Keratinocyte (primary cell): Measurements from ENCODE around the gene PNCK. TPM values are rescaled to one million over a fixed set of nuclear protein-coding genes. Genes with fewer than 3 reads are reported as not detected.

Source experiments
- DNase-seq: peaks from one replicate; pipeline ENCODE4 v3.0.0-alpha.2; 2011; ENCODE audit warnings: low read depth, missing footprints, low spot score
- FAIRE-seq: peaks from 2 replicates; lab custom pipeline; 2011; peaks lifted over from hg19 to GRCh38; lab: Jason Lieb, UNC
- H2AFZ ChIP-seq: 2 replicates; pipeline ENCODE4 v1.6.0; 2012; ENCODE audit warnings: low read length, control low read depth, inconsistent platforms; ENCODE audit not compliant: control insufficient read depth
- H3K27ac ChIP-seq: 2 replicates; pipeline ENCODE4 v1.5.1; 2011; ENCODE audit warnings: low read length; ENCODE audit not compliant: control insufficient read depth, insufficient read depth
- H3K27me3 ChIP-seq: 3 replicates; pipeline ENCODE4 v1.6.0; 2011; ENCODE audit warnings: low read length; ENCODE audit not compliant: control insufficient read depth, insufficient read depth; ENCODE audit errors: extremely low read depth
- H3K36me3 ChIP-seq, 2 experiments: 2 replicates in 1 of 2; 3 replicates in 1 of 2; pipeline ENCODE4 v1.5.1; 2011; ENCODE audit warnings: low read length in 2 of 2, mild to moderate bottlenecking in 1 of 2; ENCODE audit not compliant: control insufficient read depth in 2 of 2, insufficient read depth in 2 of 2; ENCODE audit errors: extremely low read depth in 1 of 2
- H3K4me1 ChIP-seq: 3 replicates; pipeline ENCODE4 v1.5.1; 2011; ENCODE audit warnings: low read length; ENCODE audit not compliant: control insufficient read depth, insufficient read depth; ENCODE audit errors: extremely low read depth
- H3K4me2 ChIP-seq: 3 replicates; pipeline ENCODE4 v1.6.0; 2011; ENCODE audit warnings: low read depth, low read length; ENCODE audit not compliant: control insufficient read depth, insufficient read depth; ENCODE audit errors: extremely low read depth
- H3K4me3 ChIP-seq, 3 experiments: fragments of 200-600 bp in 1 of 3; sonication (generic) in 1 of 3; 2 replicates in 2 of 3; 3 replicates in 1 of 3; pipeline ENCODE4 v1.5.1; 2011 to 2016; ENCODE audit warnings: low read length in 3 of 3, mild to moderate bottlenecking in 3 of 3, control low read depth in 2 of 3, inconsistent platforms in 1 of 3, low read depth in 1 of 3, mixed read lengths in 1 of 3, mixed run types in 1 of 3, moderate library complexity in 1 of 3; ENCODE audit not compliant: control insufficient read depth in 2 of 3, insufficient read depth in 2 of 3; ENCODE audit errors: extremely low read depth in 1 of 3
- H3K79me2 ChIP-seq: 2 replicates; pipeline ENCODE4 v1.6.0; 2012; ENCODE audit warnings: low read length; ENCODE audit not compliant: control insufficient read depth, insufficient read depth
- H3K9ac ChIP-seq: 3 replicates; pipeline ENCODE4 v1.6.0; 2011; ENCODE audit warnings: low read length; ENCODE audit not compliant: control insufficient read depth, insufficient read depth; ENCODE audit errors: extremely low read depth
- H3K9me1 ChIP-seq: 3 replicates; pipeline ENCODE4 v1.6.0; 2011; ENCODE audit warnings: low read length; ENCODE audit not compliant: control insufficient read depth, insufficient read depth; ENCODE audit errors: extremely low read depth
- H3K9me3 ChIP-seq: 2 replicates; pipeline ENCODE4 v1.5.1; 2012; ENCODE audit warnings: low read depth, low read length; ENCODE audit not compliant: control insufficient read depth
- H4K20me1 ChIP-seq: 3 replicates; pipeline ENCODE4 v1.6.0; 2011; ENCODE audit warnings: low read length; ENCODE audit not compliant: control insufficient read depth, insufficient read depth; ENCODE audit errors: extremely low read depth
- CTCF ChIP-seq, 3 experiments: IDR thresholded peaks in 1 of 3; conservative IDR thresholded peaks in 1 of 3; optimal IDR thresholded peaks in 1 of 3; 2 replicates in 2 of 3; 3 replicates in 1 of 3; pipeline versions ENCODE3 to v1.5.1; 2011; ENCODE audit warnings: low read length in 3 of 3, mild to moderate bottlenecking in 3 of 3, moderate library complexity in 2 of 3, control low read depth in 1 of 3, inconsistent platforms in 1 of 3; ENCODE audit not compliant: insufficient read depth in 2 of 3; ENCODE audit errors: extremely low read depth in 1 of 3
- EZH2 ChIP-seq: IDR thresholded peaks from one replicate; pipeline ENCODE4 v1.6.1; 2012; ENCODE audit warnings: inconsistent platforms, mild to moderate bottlenecking, low read length, moderate library complexity
- dilution Hi-C: fragments of 300-500 bp; cut with MboI; formaldehyde crosslinking; loops from one replicate; pipeline ENCODE4 v1.7.0; 2020; ENCODE audit warnings: low sequenced_read_pairs; ENCODE audit not compliant: extremely low pct_ligation_motif_present
- polyA plus RNA-seq, 5 experiments: library from polyadenylated mRNA; depleted of rRNA in 3 of 5; stranded (reverse) in 3 of 5; stranded (forward) in 1 of 5; unstranded in 1 of 5; fragments of >200 nt; gene quantifications; 1 replicate in 1 of 5; 2 replicates in 3 of 5; 3 replicates in 1 of 5; pipeline versions ENCODE4 v1.2.1 to v1.2.3, GENCODE V29; 2011 to 2012; ENCODE audit warnings: missing spikeins in 2 of 5, low read depth in 1 of 5, low replicate concordance in 1 of 5

PNCK gene
- polyA plus RNA-seq, 1 donor (not counting 4 experiments of a cell fraction or from before 2014, with no cell fraction given): 0.24 TPM

DNA sequence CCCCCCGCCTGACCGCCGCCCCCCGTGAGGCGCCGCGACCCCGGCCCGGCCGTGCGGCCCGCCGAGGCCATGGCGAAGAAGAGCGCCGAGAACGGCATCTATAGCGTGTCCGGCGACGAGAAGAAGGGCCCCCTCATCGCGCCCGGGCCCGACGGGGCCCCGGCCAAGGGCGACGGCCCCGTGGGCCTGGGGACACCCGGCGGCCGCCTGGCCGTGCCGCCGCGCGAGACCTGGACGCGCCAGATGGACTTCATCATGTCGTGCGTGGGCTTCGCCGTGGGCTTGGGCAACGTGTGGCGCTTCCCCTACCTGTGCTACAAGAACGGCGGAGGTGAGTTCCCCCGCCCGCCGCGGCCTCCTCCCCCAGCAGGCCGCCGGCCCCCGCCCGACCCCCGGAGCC is 14.9 kb upstream of the PNCK start:
- Histone ChIP-seq H3K36me3 (no peaks in the 10 kb centered on the region), H3K4me2 (no peak overlapping the region), H3K9me1 (no peaks in the 10 kb centered on the region), H3K27ac (no peak overlapping the region), H3K9me3 (no peaks in the 10 kb centered on the region), H3K9ac (peak overlapping the region; percentile 61), H3K4me3 (peak overlapping the region in 1 of 3 experiments; percentile 48), H3K79me2 (peaks cover 11% of the 10 kb centered on the region), H4K20me1 (no peaks in the 10 kb centered on the region), H3K4me1 (peaks cover 8% of the 10 kb centered on the region), H3K27me3 (no peaks in the 10 kb centered on the region), H2AFZ (no peak overlapping the region)
- DNase-seq (no peak), FAIRE-seq (no peak)
- TF ChIP-seq CTCF (optimal IDR thresholded peaks at IDR 0.05 in 1 of 3, IDR thresholded peaks at IDR 0.05 in 1 of 3, conservative IDR thresholded peaks at IDR 0.05 in 1 of 3; ENCODE audit: extremely low read depth in 1 of 3, insufficient read depth in 2 of 3, low read length in 3 of 3) (no peak), EZH2 (no peak)
- dilution Hi-C loops: no loop called here

DNA sequence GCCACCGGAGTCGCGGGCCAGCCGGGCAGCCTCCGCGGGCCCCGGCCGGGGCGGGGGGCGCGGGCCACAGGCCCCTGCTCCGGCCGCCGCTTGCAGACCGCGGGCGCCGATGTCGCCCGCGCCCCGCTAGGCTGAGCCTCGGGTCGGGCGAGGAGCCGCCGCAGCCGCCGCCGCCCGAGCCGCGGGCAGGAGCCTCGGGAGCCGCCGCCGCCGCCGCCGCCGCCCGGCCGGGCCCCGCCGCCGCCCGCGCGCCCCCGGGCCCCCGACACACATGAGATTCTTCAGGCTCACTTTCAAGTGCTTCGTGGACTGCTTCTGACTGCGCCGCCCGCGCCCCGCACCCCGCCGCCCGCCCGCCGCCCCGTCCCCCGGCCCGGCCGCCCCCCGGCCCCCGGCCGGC is 14.5 kb upstream of the PNCK start:
- Histone ChIP-seq H3K4me1 (peaks cover 8% of the 10 kb centered on the region), H3K27ac (no peak overlapping the region), H3K9me3 (no peaks in the 10 kb centered on the region), H3K27me3 (no peaks in the 10 kb centered on the region), H3K36me3 (no peaks in the 10 kb centered on the region), H3K79me2 (peaks cover 11% of the 10 kb centered on the region), H2AFZ (no peak overlapping the region), H3K9me1 (no peaks in the 10 kb centered on the region), H3K4me3 (no peak overlapping the region), H4K20me1 (no peaks in the 10 kb centered on the region), H3K9ac (no peak overlapping the region), H3K4me2 (no peak overlapping the region)
- no peak for TF ChIP-seq CTCF (optimal IDR thresholded peaks at IDR 0.05 in 1 of 3, IDR thresholded peaks at IDR 0.05 in 1 of 3, conservative IDR thresholded peaks at IDR 0.05 in 1 of 3; ENCODE audit: extremely low read depth in 1 of 3, insufficient read depth in 2 of 3, low read length in 3 of 3)
- no peak for DNase-seq
- dilution Hi-C loops: no loop called here
- no peak for FAIRE-seq
